ENCODE data around the gene ZMIZ1. TPM values are rescaled to one million over a fixed set of nuclear protein-coding genes. Genes with fewer than 3 reads are reported as not detected.

ZMIZ1 gene
- total RNA-seq, 1 experiment from 2014 or later, result 28.4 TPM

DNA sequence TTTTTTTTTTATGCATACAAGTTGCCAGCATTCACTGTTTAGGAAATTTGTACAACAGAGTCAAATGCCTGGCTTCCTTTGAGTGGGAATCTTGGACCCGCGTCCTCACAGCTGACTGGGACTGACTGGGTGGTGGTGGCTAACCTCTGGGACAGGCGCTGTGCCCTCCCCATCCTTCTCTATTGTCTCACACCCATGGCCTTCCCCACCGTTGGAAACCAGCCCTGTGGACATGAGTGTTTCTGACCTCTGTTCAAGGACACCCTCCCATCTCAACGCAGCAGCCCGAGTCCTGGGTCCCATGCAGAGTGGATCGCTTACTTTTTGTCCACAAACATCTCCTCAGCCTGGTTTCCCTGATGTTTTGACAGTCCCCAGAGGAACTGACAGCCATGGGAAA is 153.4 kb downstream of the ZMIZ1 start:
- Histone ChIP-seq H3K27me3 (ENCODE audit: insufficient read depth, low read length) (no peaks in the 10 kb centered on the region), H3K9ac (ENCODE audit: low read length) (no peak overlapping the region), H3K79me2 (ENCODE audit: insufficient read depth, low read length) (no peaks in the 10 kb centered on the region), H3K4me1 (ENCODE audit: control insufficient read depth in 1 of 2, insufficient read depth in 2 of 2, low read length in 2 of 2) (no peaks in the 10 kb centered on the region), H4K20me1 (ENCODE audit: insufficient read depth) (no peaks in the 10 kb centered on the region), H3K9me2 (ENCODE audit: insufficient read depth) (no peaks in the 10 kb centered on the region), H2AFZ (ENCODE audit: low read depth, low read length, poor library complexity, severe bottlenecking) (no peak overlapping the region), H3K4me2 (ENCODE audit: low read length) (no peak overlapping the region), H3K36me3 (ENCODE audit: control insufficient read depth in 1 of 2, insufficient read depth in 2 of 2, low read length in 2 of 2) (0 out of 4 replicates have a peak, but pooled peaks cover 0 to 3% of the 10 kb centered on the region in 2 experiments), H3K9me3 (ENCODE audit: control insufficient read depth in 1 of 2, insufficient read depth in 1 of 2, low read depth in 1 of 2, low read length in 2 of 2) (no peaks in the 10 kb centered on the region), H3K4me3 (replicated peaks in 1 of 2; ENCODE audit: low read depth in 1 of 2, low read length in 2 of 2) (no peak overlapping the region), H3K27ac (ENCODE audit: low read depth, low read length) (no peak overlapping the region)
- ChIA-PET POLR2A (no interaction called here), CTCF (no interaction called here), RAD21 (ENCODE audit: low non-redundant PET in 1 of 2, low total read pairs in 2 of 2, uncharacterized antibody in 2 of 2, unreplicated experiment in 2 of 2) (no interaction called here)
- no TSS peak for BruUV-seq (replicated peaks)
- DNase-seq (ENCODE audit: low read depth, low spot score), result no peak
- ATAC-seq, result no peak
- intact Hi-C loops (cut with micrococcal nuclease), result no loop called here
- TF ChIP-seq JUND (IDR thresholded peaks at IDR 0.05) (no peak), ZFX (IDR thresholded peaks at IDR 0.05) (no peak), ZNF274 (IDR thresholded peaks at IDR 0.05; ENCODE audit: low read depth, low read length) (no peak), SIN3A (IDR thresholded peaks at IDR 0.05; ENCODE audit: low read depth) (no peak)
- TF ChIP-seq, protein P1, sequence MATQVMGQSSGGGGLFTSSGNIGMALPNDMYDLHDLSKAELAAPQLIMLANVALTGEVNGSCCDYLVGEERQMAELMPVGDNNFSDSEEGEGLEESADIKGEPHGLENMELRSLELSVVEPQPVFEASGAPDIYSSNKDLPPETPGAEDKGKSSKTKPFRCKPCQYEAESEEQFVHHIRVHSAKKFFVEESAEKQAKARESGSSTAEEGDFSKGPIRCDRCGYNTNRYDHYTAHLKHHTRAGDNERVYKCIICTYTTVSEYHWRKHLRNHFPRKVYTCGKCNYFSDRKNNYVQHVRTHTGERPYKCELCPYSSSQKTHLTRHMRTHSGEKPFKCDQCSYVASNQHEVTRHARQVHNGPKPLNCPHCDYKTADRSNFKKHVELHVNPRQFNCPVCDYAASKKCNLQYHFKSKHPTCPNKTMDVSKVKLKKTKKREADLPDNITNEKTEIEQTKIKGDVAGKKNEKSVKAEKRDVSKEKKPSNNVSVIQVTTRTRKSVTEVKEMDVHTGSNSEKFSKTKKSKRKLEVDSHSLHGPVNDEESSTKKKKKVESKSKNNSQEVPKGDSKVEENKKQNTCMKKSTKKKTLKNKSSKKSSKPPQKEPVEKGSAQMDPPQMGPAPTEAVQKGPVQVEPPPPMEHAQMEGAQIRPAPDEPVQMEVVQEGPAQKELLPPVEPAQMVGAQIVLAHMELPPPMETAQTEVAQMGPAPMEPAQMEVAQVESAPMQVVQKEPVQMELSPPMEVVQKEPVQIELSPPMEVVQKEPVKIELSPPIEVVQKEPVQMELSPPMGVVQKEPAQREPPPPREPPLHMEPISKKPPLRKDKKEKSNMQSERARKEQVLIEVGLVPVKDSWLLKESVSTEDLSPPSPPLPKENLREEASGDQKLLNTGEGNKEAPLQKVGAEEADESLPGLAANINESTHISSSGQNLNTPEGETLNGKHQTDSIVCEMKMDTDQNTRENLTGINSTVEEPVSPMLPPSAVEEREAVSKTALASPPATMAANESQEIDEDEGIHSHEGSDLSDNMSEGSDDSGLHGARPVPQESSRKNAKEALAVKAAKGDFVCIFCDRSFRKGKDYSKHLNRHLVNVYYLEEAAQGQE (IDR thresholded peaks at IDR 0.05; ENCODE audit: low read depth), result no peak
